Activated CD4-positive, alpha-beta T cell treated with anti-CD3 and anti-CD28 coated beads for 4 hours (primary cell): ENCODE measurements around the gene TMPRSS6.

ENCODE experiments used
- DNase-seq, 2 donors: peaks; one replicate each; pipeline ENCODE4 v3.0.0-alpha.2; 2020

The TMPRSS6 gene

GRCh38 chr22:37109242-37109917, at the start of gene TMPRSS6:
TSS of gene TMPRSS6 (minus strand) at chr22:37109713. CDS start at chr22:37103417, 6,296 bp downstream.
- DNase-seq = no peak

GRCh38 chr22:37158963-37159290, 49.4 kb upstream of the TMPRSS6 start:
- DNase-seq = no peak

GRCh38 chr22:37157516-37158285, 48.2 kb upstream of the TMPRSS6 start:
- no peak for DNase-seq

- no peak for DNase-seq
These were observed 47.3 kb upstream of the TMPRSS6 start for GRCh38 chr22:37156686-37157435.

GRCh38 chr22:37155971-37156370, 46.5 kb upstream of the TMPRSS6 start:
- DNase-seq = no peak

- DNase-seq = no peak
These were observed 45.6 kb upstream of the TMPRSS6 start for GRCh38 chr22:37154925-37155712.

- no peak for DNase-seq
These were observed 44.4 kb upstream of the TMPRSS6 start for GRCh38 chr22:37153901-37154300.

- no peak for DNase-seq
These were observed 41.9 kb upstream of the TMPRSS6 start for GRCh38 chr22:37151401-37151800.

GRCh38 chr22:37150701-37151100, 41.2 kb upstream of the TMPRSS6 start:
- no peak for DNase-seq

- DNase-seq = no peak
These were observed 39.5 kb upstream of the TMPRSS6 start for GRCh38 chr22:37148742-37149665.

GRCh38 chr22:37148031-37148651, 38.6 kb upstream of the TMPRSS6 start:
- DNase-seq = peak; percentile 46 to 58

- DNase-seq = no peak
These were observed 37.9 kb upstream of the TMPRSS6 start for GRCh38 chr22:37147186-37147990.

- DNase-seq = no peak
These were observed 37.1 kb upstream of the TMPRSS6 start for GRCh38 chr22:37146507-37147180.

GRCh38 chr22:37146051-37146385, 36.5 kb upstream of the TMPRSS6 start:
- no peak for DNase-seq

GRCh38 chr22:37145180-37146050, 35.9 kb upstream of the TMPRSS6 start:
- no peak for DNase-seq

- no peak for DNase-seq
These were observed 34.7 kb upstream of the TMPRSS6 start for GRCh38 chr22:37144180-37144554.

GRCh38 chr22:37141971-37142370, 32.5 kb upstream of the TMPRSS6 start:
- DNase-seq = no peak

- DNase-seq = no peak
These were observed 32.0 kb upstream of the TMPRSS6 start for GRCh38 chr22:37141476-37141875.
